H1 (cell line): ENCODE data around the gene UROD. TPM values are rescaled to one million over a fixed set of nuclear protein-coding genes. Genes with fewer than 3 reads are reported as not detected.

Experiments
- CTCF ChIA-PET: fragments of 300-600 bp; sonication (Branson Sonifier 250); formaldehyde crosslinking; loops from one replicate; lab custom pipeline; 2021; ENCODE audit not compliant: partially characterized antibody; lab: Charles Lee
- POLR2A ChIA-PET: fragments of 300-600 bp; sonication (Branson Sonifier 250); formaldehyde crosslinking; loops from one replicate; lab custom pipeline; 2021; ENCODE audit warnings: inconsistent platforms; ENCODE audit not compliant: partially characterized antibody; lab: Charles Lee
- DNase-seq, 2 experiments: peaks; one replicate each; pipeline versions ENCODE4 v3.0.0 to v3.0.0-alpha.2; 2010 to 2022; ENCODE audit warnings: low spot score in 2 of 2, low read depth in 1 of 2, mixed read lengths in 1 of 2
- FAIRE-seq: peaks from 2 replicates; lab custom pipeline; 2011; peaks lifted over from hg19 to GRCh38; lab: Jason Lieb, UNC
- H2AFZ ChIP-seq: 2 replicates; pipeline ENCODE4 v1.8.1; 2012; ENCODE audit warnings: low read length, inconsistent platforms
- H2AK5ac ChIP-seq: 2 replicates; pipeline ENCODE4 v1.6.1; 2013; ENCODE audit warnings: low read depth, low read length
- H2BK120ac ChIP-seq: replicated peaks from 2 replicates; pipeline ENCODE3; 2013; ENCODE audit warnings: low read depth, low read length, inconsistent platforms
- H2BK12ac ChIP-seq: 2 replicates; pipeline ENCODE4 v1.6.1; 2013; ENCODE audit warnings: low read depth, low read length
- H2BK15ac ChIP-seq: 2 replicates; pipeline ENCODE4 v1.6.1; 2013; ENCODE audit warnings: low read length
- H2BK20ac ChIP-seq: 2 replicates; pipeline ENCODE4 v1.6.1; 2013; ENCODE audit warnings: low read length
- H2BK5ac ChIP-seq: 2 replicates; pipeline ENCODE4 v1.6.1; 2013; ENCODE audit warnings: low read depth, low read length
- H3K14ac ChIP-seq: 2 replicates; pipeline ENCODE4 v1.6.1; 2013; ENCODE audit warnings: inconsistent platforms; ENCODE audit not compliant: insufficient read length
- H3K18ac ChIP-seq: 2 replicates; pipeline ENCODE4 v1.6.1; 2013; ENCODE audit warnings: low read length; ENCODE audit errors: extremely low read depth
- H3K23ac ChIP-seq: 2 replicates; pipeline ENCODE4 v1.6.1; 2013; ENCODE audit warnings: inconsistent platforms; ENCODE audit not compliant: insufficient read length
- H3K23me2 ChIP-seq: 2 replicates; pipeline ENCODE4 v1.6.1; 2013; ENCODE audit warnings: low read depth, low read length
- H3K27ac ChIP-seq: 2 replicates; pipeline ENCODE4 v1.6.1; 2011; ENCODE audit warnings: low read depth, low read length, inconsistent platforms
- H3K27me3 ChIP-seq, 4 experiments: replicated peaks in 1 of 4; 1 replicate in 1 of 4; 2 replicates in 3 of 4; pipeline versions ENCODE4 v1.6.1 to v1.8.1; 2011 to 2013; ENCODE audit warnings: low read length in 3 of 4, mild to moderate bottlenecking in 3 of 4, inconsistent platforms in 2 of 4, mixed read lengths in 2 of 4, moderate library complexity in 1 of 4; ENCODE audit not compliant: control insufficient read depth in 3 of 4, insufficient read depth in 3 of 4; ENCODE audit errors: extremely low read depth in 1 of 4
- H3K36me3 ChIP-seq, 4 experiments: 2 replicates each; pipeline versions ENCODE4 v1.6.1 to v1.8.1; 2011 to 2013; ENCODE audit warnings: mild to moderate bottlenecking in 4 of 4, low read length in 3 of 4, moderate library complexity in 2 of 4, control low read depth in 1 of 4, inconsistent platforms in 1 of 4; ENCODE audit not compliant: insufficient read depth in 4 of 4, control insufficient read depth in 2 of 4
- H3K4ac ChIP-seq: replicated peaks from 2 replicates; pipeline ENCODE3; 2013; ENCODE audit warnings: low read length, low read depth, mixed read lengths, inconsistent platforms; ENCODE audit not compliant: insufficient read length
- H3K4me1 ChIP-seq, 4 experiments: replicated peaks in 1 of 4; 1 replicate in 1 of 4; 2 replicates in 3 of 4; pipeline versions ENCODE4 v1.6.1 to v1.8.1; 2011 to 2013; ENCODE audit warnings: low read length in 3 of 4, inconsistent platforms in 2 of 4, mixed read lengths in 1 of 4; ENCODE audit not compliant: insufficient read depth in 4 of 4, control insufficient read depth in 3 of 4
- H3K4me2 ChIP-seq, 2 experiments: 2 replicates each; pipeline versions ENCODE4 v1.6.1 to v1.8.1; 2011 to 2013; ENCODE audit warnings: low read depth in 2 of 2, low read length in 2 of 2, control low read depth in 1 of 2, inconsistent platforms in 1 of 2, mild to moderate bottlenecking in 1 of 2; ENCODE audit not compliant: insufficient read depth in 1 of 2
- H3K4me3 ChIP-seq, 4 experiments: fragments of 200-600, 300-600 bp in 1 of 4; sonication (generic), shearing (Covaris generic), sonication (Bioruptor Twin) in 1 of 4; 2 replicates each; pipeline versions ENCODE4 v1.5.1 to v1.8.1; 2011 to 2016; ENCODE audit warnings: low read length in 4 of 4, low read depth in 3 of 4, control low read depth in 2 of 4, inconsistent platforms in 2 of 4, mild to moderate bottlenecking in 2 of 4, mixed read lengths in 1 of 4, moderate library complexity in 1 of 4; ENCODE audit not compliant: insufficient read depth in 2 of 4; ENCODE audit errors: extremely low read depth in 1 of 4
- H3K56ac ChIP-seq: replicated peaks from 2 replicates; pipeline ENCODE3; 2013; ENCODE audit warnings: low read depth, mild to moderate bottlenecking, mixed read lengths, low read length, inconsistent platforms; ENCODE audit not compliant: insufficient read length
- H3K79me1 ChIP-seq: 2 replicates; pipeline ENCODE4 v1.6.1; 2013; ENCODE audit warnings: low read depth, low read length, control low read depth
- H3K79me2 ChIP-seq, 2 experiments: 2 replicates each; pipeline versions ENCODE4 v1.6.1 to v1.8.1; 2012 to 2013; ENCODE audit warnings: low read length in 2 of 2, mild to moderate bottlenecking in 2 of 2, inconsistent platforms in 1 of 2; ENCODE audit not compliant: insufficient read depth in 2 of 2, control insufficient read depth in 1 of 2
- H3K9ac ChIP-seq, 4 experiments: replicated peaks in 1 of 4; 1 replicate in 1 of 4; 2 replicates in 3 of 4; pipeline versions ENCODE4 v1.6.1 to v1.8.1; 2011 to 2013; ENCODE audit warnings: low read depth in 3 of 4, low read length in 3 of 4, control low read depth in 2 of 4, mild to moderate bottlenecking in 2 of 4, moderate library complexity in 2 of 4, inconsistent platforms in 1 of 4; ENCODE audit errors: extremely low read depth in 1 of 4
- H3K9me3 ChIP-seq, 2 experiments: 2 replicates each; pipeline versions ENCODE4 v1.6.1 to v1.8.1; 2012 to 2013; ENCODE audit warnings: mild to moderate bottlenecking in 2 of 2, moderate library complexity in 2 of 2, control low read depth in 1 of 2, inconsistent platforms in 1 of 2, low read depth in 1 of 2, low read length in 1 of 2, mixed read lengths in 1 of 2; ENCODE audit not compliant: insufficient read depth in 2 of 2
- H4K20me1 ChIP-seq, 2 experiments: replicated peaks in 1 of 2; 2 replicates each; pipeline versions ENCODE3 to v1.8.1; 2011 to 2013; ENCODE audit warnings: inconsistent platforms in 2 of 2, low read length in 2 of 2, mild to moderate bottlenecking in 1 of 2; ENCODE audit not compliant: insufficient read depth in 2 of 2, control insufficient read depth in 1 of 2
- H4K5ac ChIP-seq: 2 replicates; pipeline ENCODE4 v1.6.1; 2013; ENCODE audit warnings: low read length, low read depth, mixed read lengths, inconsistent platforms; ENCODE audit not compliant: insufficient read length
- H4K8ac ChIP-seq: 2 replicates; pipeline ENCODE4 v1.8.0; 2013; ENCODE audit warnings: mild to moderate bottlenecking, moderate library complexity, low read length, inconsistent platforms; ENCODE audit not compliant: insufficient read depth; ENCODE audit errors: extremely low read depth
- H4K91ac ChIP-seq: replicated peaks from 2 replicates; pipeline ENCODE3; 2013; ENCODE audit warnings: low read length, mixed read lengths, inconsistent platforms; ENCODE audit not compliant: insufficient read length
- JUND ChIP-seq: IDR thresholded peaks from 2 replicates; pipeline ENCODE4 v1.6.1; 2011; ENCODE audit warnings: mild to moderate bottlenecking, improper control_type of control experiment, low read length
- SUZ12 ChIP-seq: fragments of 200-600 bp; sonication (generic); IDR thresholded peaks from 2 replicates; pipeline ENCODE4 v1.6.1; 2012; ENCODE audit warnings: mild to moderate bottlenecking, inconsistent platforms, low read length, moderate library complexity, mixed read lengths
- WGBS, 2 experiments: shearing (Covaris generic) in 1 of 2; methylation state at CpG; one replicate each; pipeline versions ENCODE4 v1.1.6 to v1.1.7; 2013 to 2015; ENCODE audit warnings: low lambda C conversion rate in 2 of 2, mixed read lengths in 2 of 2, inconsistent platforms in 1 of 2, low coverage in 1 of 2, missing lambda C conversion rate in 1 of 2; ENCODE audit not compliant: insufficient replicate concordance in 2 of 2, insufficient coverage in 1 of 2, insufficient read length in 1 of 2; ENCODE audit errors: extremely low coverage in 1 of 2, missing lambda C conversion rate in 1 of 2; 5-methylcytosine and 5-hydroxymethylcytosine counted together
- polyA plus RNA-seq, 7 experiments: library from polyadenylated mRNA; depleted of rRNA in 3 of 7; stranded (reverse) in 5 of 7; unstranded in 2 of 7; fragments of >200 nt in 5 of 7; fragments of 200-250 nt in 2 of 7; gene quantifications; 1 replicate in 5 of 7; 2 replicates in 1 of 7; 4 replicates in 1 of 7; pipeline versions ENCODE4 v1.2.1 to v1.2.3, GENCODE V29; 2011 to 2013; ENCODE audit warnings: missing spikeins in 2 of 7, mixed read lengths in 2 of 7
- total RNA-seq: library from RNA; stranded (reverse); fragmentation: NEBNext Ultra II Directional; extraction: Animal tissue kit (Norgen Biotek cat#: 25700); gene quantifications from 2 replicates; pipeline ENCODE4 v1.2.1, GENCODE V29; 2021

UROD gene
- total and polyA plus RNA-seq, 2 of the 8 experiments (the other 6 are each of a cell fraction or from before 2014, with no cell fraction given), result 86.6 to 220 TPM

DNA sequence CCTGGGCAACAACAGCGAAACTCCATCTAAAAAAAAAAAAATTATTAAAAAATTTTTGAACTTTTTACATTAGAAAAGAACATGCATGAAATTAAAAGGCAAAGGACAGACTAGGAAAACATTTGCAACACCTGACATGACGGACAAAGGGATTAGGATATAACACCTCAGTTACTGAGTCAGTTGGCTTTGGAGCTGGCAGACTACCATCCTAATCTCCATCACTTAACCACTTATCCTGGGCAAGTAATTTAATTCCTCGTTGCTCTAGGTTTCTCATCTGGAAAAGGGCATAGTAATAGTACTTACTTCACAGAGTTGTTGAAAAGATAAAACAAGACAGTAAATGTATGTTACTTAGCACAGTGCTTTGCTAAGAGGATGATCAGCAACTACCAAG lies 12.8 kb upstream of the UROD start:
- Histone ChIP-seq H3K79me2 (no peaks in the 10 kb centered on the region), H2BK120ac (no peak overlapping the region), H3K4ac (no peak overlapping the region), H3K36me3 (peaks cover 0 to 14% (median 10%) of the 10 kb centered on the region in 4 experiments; a peak in 4 of 8 replicates), H4K20me1 (peaks cover 0 to 6% of the 10 kb centered on the region in 2 experiments), H3K4me2 (no peak overlapping the region), H3K79me1 (no peaks in the 10 kb centered on the region), H3K4me1 (no peaks in the 10 kb centered on the region), H4K91ac (no peak overlapping the region), H3K9me3 (no peaks in the 10 kb centered on the region), H2BK20ac (no peak overlapping the region), H3K14ac (no peak overlapping the region), H4K5ac (no peak overlapping the region), H3K27ac (no peak overlapping the region), H3K27me3 (no peaks in the 10 kb centered on the region), H3K23me2 (no peaks in the 10 kb centered on the region), H2BK5ac (no peak overlapping the region), H4K8ac (no peak overlapping the region), H3K56ac (no peak overlapping the region), H2AFZ (no peak overlapping the region), H2BK12ac (no peak overlapping the region), H2BK15ac (no peak overlapping the region), H2AK5ac (no peak overlapping the region), H3K18ac (no peak overlapping the region), H3K9ac (no peak overlapping the region), H3K4me3 (no peak overlapping the region), H3K23ac (no peak overlapping the region)
- POLR2A ChIA-PET, result interaction anchor here (1.0 to 1.8 kb wide), 2 partner anchors 13 to 156 kb away, joined by 3 to 4 read pairs; partner anchors contain the start of genes PTCH2 and UROD
- CTCF ChIA-PET, result interaction anchor here (0.7 to 3.1 kb wide), 7 partner anchors 10 to 349 kb away, joined by 3 to 7 read pairs (median 4); no protein-coding TSS in a partner anchor
- no peak for FAIRE-seq
- WGBS, 2 experiments, result 89% methylated on average over 3 of the region's 3 CpGs; no CpG with 5 or more reads in 1 of the 2 experiments
- DNase-seq, result no peak
- TF ChIP-seq JUND (no peak), SUZ12 (no peak)
